Epithelial cell of proximal tubule (primary cell): ENCODE measurements around the gene TRIM72. TPM values are rescaled to one million over a fixed set of nuclear protein-coding genes. Genes with fewer than 3 reads are reported as not detected.
"Not testable (repeated sequence)": the region's sequence is repeated elsewhere in the genome, so short reads cannot be mapped to it uniquely, and the experiment has no call there.

Experiments
- DNase-seq: peaks from one replicate; pipeline ENCODE4 v3.0.0-alpha.2; 2011; ENCODE audit warnings: low read depth
- H3K4me3 ChIP-seq: 2 replicates; pipeline ENCODE4 v1.5.1; 2011; ENCODE audit warnings: low read depth, mild to moderate bottlenecking, low read length
- total RNA-seq: library from RNA; depleted of rRNA; stranded (reverse); fragments of >200 nt; gene quantifications from 2 replicates; pipeline ENCODE4 v1.2.3, GENCODE V29; 2015
- TF ChIP-seq, protein P1 (sequence below): conservative IDR thresholded peaks from 2 replicates; pipeline ENCODE4 v1.5.1; 2012; ENCODE audit warnings: low read depth, mild to moderate bottlenecking, low read length

The TRIM72 gene
- total RNA-seq, 1 donor from 2014 or later = not detected

DNA sequence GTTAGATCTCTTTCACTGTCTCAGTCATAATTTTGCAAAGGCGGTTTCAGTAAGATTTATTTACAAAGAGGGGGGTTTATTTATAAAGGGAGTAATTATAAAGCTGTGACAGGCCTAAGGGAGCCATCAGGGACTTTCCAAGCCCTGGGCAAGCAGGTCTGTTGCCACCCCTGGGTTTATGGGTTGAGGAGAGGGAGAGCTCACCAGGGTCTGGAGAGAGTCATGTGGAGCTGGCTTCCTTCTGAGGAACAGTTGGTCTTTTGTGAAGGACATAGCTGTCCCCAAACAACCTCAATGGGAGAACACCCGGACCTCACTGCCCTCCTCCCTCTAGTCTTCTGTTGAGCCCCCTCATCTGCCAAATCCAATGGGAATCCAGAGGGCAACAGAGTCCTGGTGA is 55.6 kb downstream of the TRIM72 start:
- DNase-seq = no peak
- TF ChIP-seq, protein P1, sequence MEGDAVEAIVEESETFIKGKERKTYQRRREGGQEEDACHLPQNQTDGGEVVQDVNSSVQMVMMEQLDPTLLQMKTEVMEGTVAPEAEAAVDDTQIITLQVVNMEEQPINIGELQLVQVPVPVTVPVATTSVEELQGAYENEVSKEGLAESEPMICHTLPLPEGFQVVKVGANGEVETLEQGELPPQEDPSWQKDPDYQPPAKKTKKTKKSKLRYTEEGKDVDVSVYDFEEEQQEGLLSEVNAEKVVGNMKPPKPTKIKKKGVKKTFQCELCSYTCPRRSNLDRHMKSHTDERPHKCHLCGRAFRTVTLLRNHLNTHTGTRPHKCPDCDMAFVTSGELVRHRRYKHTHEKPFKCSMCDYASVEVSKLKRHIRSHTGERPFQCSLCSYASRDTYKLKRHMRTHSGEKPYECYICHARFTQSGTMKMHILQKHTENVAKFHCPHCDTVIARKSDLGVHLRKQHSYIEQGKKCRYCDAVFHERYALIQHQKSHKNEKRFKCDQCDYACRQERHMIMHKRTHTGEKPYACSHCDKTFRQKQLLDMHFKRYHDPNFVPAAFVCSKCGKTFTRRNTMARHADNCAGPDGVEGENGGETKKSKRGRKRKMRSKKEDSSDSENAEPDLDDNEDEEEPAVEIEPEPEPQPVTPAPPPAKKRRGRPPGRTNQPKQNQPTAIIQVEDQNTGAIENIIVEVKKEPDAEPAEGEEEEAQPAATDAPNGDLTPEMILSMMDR = no peak
- no peak overlapping the region for H3K4me3 ChIP-seq

DNA sequence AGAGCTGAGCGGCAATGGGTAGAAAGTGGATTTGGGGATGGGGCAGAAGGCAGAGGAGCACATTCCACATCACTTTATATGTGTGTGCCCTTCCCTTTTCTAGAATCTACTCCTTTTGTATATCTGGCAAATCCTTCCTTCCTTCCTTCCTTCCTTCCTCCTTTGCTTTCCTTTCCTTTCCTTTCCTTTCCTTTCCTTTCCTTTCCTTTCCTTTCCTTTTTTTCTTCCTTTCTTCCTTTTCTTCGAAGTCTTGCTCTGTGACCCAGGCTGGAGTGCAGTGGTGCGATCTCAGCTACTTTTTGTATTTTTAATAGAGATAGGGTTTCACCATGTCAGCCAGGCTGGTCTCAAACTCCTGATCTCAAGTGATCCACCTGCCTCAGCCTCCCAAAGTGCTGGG is 56.1 kb downstream of the TRIM72 start:
- H3K4me3 ChIP-seq, DNase-seq: not testable (repeated sequence)

DNA sequence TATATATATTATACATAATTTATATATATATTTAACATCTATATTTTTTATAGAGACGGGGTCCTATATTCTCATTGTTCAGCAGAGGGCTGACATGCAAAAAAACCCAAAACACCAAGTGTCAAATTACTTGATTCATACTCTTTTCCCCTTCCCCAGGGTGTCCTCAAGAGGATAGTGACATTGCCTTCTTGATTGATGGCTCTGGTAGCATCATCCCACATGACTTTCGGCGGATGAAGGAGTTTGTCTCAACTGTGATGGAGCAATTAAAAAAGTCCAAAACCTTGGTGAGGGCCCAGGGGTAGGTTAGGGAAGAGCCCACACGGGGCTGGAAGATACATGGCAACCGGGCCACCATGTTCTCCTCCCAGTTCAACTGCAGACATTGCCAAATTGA is 56.9 kb downstream of the TRIM72 start:
- no peak overlapping the region for H3K4me3 ChIP-seq
- TF ChIP-seq, protein P1 = no peak
- DNase-seq = no peak

DNA sequence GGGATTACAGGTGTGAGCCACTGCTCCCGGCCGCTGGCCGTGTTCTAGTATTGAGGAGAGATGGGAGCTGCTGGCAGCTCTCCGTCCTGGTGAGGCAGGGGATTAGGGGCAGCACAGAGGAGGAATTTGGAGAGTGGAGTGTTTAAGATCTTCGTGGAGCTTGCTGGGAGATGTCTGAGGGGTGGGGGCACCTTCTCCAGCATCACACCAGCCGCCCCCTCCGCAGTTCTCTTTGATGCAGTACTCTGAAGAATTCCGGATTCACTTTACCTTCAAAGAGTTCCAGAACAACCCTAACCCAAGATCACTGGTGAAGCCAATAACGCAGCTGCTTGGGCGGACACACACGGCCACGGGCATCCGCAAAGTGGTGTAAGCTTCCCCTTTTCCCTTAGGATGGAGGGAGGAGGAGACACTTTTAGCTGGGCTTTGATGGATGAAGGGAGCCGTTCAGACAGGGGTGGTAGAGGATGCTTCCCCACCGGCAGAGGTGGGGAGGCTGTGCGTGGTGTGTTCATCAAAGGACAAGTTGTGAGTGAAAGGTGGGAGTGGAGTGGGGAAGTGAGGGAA is 57.8 kb downstream of the TRIM72 start:
- no peak for DNase-seq

DNA sequence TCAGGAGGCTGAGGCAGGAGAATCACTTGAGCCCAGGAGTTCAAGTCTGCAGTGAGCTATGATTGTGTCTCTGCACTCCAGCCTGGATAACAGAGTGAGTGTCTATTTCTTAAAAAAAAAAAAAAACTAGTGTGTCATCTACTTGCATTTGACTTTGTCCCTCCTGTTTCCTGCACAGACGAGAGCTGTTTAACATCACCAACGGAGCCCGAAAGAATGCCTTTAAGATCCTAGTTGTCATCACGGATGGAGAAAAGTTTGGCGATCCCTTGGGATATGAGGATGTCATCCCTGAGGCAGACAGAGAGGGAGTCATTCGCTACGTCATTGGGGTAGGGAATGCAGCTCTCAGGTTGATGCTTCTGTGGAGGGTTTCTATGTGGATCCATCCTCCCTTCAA is 59.3 kb downstream of the TRIM72 start:
- no peak overlapping the region for H3K4me3 ChIP-seq
- TF ChIP-seq, protein P1 = no peak
- DNase-seq = no peak

More for the DNA sequence above, 57.8 kb downstream of the TRIM72 start:
- H3K4me3 ChIP-seq = no peak overlapping the region
- TF ChIP-seq, protein P1 = no peak

DNA sequence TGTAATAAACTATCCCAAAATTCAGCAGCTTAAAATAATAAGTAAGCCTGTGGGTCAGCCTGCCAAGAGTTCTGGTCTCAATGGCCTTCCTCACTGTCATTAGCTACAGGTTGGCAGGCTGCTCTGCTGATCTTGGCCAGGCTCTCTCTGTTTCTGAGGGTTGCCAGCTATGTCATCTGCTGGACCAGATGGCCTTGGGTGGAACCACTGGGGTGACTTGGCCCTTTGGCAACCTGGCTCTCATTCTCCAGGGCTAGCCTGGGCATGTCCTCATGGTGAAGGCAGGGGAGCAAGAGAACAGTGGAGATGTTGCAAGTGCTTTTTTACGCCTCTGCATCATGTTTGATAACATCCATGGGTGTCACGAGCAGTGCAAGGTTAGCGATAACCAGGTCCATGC is 59.8 kb downstream of the TRIM72 start:
- no peak overlapping the region for H3K4me3 ChIP-seq
- no peak for DNase-seq
- TF ChIP-seq, protein P1 = no peak

DNA sequence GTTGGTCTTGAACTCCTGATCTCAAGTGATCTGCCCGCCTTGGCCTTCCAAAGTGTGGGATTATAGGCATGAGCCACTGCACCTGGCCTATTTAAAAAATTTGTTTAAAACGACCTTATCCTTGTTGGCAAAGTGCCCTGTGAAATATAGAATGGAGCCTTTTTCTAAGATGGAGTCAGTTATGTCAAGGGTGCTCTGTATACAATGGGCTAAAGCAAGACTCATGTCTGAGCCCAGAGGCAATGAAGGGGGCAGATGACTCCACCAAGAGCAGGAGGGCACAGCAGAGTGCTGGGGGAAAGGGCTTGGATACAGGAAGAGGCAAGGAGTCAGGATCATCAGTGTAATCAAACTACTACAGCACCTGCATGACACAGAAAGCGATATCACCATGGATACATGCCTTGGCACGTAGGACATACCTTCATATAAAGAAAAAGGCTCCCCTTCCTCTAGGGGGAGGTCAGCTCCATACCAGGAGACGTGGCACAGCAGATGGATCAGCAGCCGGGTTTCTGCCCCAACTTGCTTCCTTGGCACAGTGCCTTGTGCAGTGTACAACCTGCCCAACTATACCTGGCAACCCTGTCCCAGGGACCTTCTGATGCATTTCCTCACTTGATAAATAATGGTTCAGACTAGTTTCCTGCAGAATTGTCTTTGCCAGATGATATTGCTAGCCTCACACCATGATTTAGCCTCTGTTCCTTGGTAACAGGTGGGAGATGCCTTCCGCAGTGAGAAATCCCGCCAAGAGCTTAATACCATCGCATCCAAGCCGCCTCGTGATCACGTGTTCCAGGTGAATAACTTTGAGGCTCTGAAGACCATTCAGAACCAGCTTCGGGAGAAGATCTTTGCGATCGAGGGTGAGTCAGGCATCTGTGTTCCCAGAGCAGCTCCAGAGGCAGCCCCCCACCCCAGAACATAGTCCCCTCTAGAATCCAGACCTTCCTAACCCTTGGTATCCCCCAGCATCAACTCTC is 61.2 kb downstream of the TRIM72 start:
- no peak for DNase-seq
- TF ChIP-seq, protein P1 = no peak
- H3K4me3 ChIP-seq = no peak overlapping the region
